ENCODE data around the gene ERAL1.
"Not testable (repeated sequence)": the region's sequence is repeated elsewhere in the genome, so short reads cannot be mapped to it uniquely, and the experiment has no call there.

The ERAL1 gene

DNA sequence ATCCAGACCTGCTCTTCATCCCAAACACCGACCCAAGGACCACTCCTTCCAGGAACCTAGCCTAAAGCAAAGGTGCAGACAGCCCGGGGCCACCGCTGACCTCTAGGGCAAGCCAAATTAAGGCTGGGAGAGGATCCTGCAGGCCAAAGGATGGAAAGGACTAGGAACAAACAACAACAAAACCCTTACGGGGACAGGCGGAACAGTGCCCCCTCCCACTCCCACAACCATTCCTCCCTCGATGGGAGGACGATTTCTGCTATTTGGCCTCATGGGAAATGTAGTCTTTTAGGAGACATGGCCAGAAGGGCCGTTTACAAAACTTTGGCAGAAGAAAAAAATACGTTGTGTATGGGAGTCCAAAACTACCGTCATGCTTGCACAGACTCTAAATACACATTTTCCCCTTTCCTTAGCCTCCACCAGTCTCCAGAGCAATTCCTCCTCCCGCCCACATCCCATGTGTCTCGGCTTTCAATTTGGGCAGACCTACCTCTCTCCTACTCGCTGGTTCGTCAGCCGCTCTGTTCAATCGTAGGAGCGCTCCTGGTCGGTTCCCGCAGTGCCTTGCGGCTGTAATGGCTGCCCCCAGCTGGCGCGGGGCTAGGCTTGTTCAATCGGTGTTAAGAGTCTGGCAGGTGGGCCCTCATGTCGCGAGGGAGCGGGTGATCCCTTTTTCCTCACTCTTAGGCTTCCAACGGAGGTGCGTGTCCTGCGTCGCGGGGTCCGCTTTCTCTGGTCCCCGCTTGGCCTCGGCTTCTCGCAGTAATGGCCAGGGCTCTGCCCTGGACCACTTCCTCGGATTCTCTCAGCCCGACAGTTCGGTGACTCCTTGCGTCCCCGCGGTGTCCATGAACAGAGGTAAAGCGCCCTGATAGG is at the start of gene ERAL1:
TSS of gene ERAL1 (plus strand) at position 560 of the 879 bp plus-strand sequence. CDS start at position 579, 19 bp downstream.
- DNase-seq = peak; percentile 84 to 94 (median 90)

DNA sequence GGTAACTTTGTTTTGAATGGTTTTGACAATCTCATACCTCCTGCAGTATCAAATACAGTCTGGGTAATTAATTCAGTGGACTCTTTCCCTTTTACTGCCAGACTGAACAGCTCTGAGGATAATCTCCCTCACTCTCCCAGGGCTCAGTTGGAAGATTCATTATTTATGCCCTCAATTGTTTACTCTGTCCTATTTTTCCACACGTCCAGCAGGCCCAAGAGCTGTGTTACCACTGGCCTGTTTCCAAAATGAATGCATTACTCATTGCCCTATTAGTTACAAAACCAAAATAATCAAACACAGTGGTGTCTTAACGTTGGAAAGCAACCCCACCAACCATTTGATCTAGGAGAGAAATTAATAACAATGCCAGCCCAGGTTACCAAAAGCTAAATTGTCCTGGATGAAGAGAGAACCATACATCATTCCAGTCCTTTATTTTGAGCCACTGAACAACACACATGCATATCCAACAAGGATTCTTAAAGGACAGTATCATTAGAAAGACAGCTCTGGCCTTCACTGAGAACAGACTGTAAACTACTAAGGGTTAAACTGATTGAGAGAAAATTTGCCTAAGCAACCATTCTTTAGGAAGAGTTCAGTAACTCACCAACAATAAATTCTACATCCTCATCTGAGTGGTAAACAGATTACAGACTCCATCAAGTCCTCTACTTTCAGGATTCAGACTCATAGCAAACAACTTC is 46.7 kb upstream of the ERAL1 start:
- DNase-seq = peak in 2 of 3 experiments; percentile 25 to 82

DNA sequence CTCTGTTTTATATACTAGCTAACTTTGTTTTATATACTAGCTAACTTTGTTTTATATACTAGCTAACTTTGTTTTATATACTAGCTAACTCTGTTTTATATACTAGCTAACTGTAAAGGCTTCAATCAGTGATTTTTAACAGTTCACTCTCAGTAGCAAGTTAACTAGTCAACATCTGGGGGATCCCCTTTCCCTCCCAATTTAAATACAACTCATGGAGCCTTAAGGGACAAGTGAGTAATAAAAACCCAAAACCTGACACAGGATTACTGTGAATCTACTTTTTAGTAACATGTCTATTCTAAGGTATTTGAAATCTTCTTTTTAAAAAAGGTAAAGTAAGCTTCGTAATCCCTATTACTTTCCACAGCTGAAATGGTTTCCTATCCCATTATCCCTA is 44.4 kb upstream of the ERAL1 start:
- DNase-seq = no peak

DNA sequence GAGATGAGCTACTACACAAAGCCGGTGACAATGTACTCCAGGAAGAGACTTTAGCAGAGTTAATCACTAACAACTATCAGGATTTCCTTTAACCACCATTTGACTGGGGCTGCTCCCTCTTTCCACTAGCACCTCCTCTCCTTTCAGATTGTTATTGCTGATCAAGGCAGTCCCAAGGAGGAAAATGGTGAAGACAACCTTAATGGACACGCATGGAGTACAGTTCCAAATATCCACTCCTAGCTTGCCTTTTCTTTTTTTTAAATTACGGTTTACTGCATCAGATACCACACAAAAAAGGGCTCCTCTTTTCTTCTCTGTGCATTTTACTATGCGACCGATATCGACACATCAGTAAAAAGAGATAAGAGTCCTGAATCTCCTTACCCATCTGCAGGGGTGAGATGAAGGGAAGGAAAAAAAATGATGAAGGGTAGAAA is 43.1 kb upstream of the ERAL1 start:
- peak in 2 of 3 experiments; percentile 60 to 77 for DNase-seq

DNA sequence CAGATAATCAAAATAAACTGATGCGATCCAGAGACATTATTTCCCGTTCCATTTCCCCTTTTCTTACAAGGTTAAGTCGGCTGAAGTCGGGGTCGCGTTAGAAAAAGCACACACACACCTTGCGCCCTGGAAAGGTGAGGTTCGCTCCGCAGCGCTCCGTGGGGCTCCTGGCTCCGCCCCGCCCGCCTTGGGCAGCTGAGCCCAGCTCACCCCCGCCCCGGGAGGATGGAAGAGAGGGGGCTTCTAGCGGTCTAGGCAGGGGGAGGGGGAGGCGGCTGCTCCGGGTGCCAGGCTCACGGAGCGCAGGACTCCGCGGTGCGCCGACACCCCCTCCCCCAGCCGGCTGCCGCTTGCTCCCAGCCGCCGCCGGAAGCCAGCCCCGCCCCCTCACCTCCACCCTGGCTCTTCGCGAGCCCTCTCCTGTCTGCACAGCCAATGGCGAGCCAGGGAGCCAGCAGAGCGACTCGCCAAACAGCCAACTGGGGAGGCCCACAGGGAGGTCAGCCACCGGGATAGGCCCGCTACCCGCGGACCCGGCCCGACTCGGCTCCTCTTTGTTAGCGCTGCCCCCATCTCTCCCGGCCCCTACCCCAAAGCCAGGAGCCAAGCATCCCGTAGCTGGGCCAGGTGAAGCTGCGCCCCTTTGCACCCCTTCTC is 42.6 kb upstream of the ERAL1 start:
- peak; percentile 96 to 99 (median 98) for DNase-seq

DNA sequence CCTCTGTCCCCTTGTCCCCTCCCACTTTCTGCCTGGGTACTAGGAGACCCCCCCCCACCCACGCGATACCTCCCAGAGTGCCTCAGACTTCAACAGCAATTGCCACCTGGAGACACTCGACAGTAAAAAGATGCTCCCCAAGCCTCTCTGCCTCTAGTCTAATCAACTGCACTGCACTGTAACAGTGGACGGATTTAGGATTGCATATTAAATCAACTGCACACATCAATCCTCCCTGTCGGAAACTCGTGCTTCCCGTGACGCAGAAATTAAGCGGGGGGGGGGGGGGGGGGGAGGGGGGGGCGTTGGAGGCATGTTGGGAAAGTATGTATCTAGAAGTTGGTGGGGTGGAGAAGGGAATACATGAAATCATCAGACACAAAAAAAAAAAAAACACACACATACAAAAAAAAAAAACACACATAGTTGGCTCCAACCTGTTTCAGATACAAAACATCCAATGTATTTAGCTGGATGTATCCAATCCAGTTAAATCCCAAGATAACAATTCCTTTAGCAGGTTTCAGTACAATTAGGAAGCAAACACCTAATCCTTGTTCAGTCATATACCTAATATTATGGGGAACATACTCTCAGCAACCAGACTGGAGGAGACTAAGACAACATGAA is 42.0 kb upstream of the ERAL1 start:
- DNase-seq = peak in 2 of 3 experiments; percentile 67 to 83

DNA sequence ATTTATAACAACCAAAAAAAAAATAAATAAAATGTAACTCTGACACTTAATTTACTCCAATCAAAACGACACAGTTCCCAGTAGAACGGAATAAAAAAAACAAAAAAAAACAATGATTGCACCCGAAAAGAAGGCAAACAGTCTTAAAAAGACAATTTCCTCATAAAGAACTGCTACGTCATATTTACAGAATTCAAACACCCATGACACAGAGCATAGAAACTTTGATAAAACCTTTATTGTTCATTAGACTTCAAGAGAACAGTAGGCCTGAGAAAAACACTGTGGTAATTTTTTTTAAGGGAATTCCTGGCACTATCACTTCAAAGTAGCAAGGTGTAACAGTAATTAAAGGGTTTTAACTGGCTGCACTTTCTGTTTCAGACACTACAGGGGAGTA is 38.3 kb upstream of the ERAL1 start:
- no peak for DNase-seq

DNA sequence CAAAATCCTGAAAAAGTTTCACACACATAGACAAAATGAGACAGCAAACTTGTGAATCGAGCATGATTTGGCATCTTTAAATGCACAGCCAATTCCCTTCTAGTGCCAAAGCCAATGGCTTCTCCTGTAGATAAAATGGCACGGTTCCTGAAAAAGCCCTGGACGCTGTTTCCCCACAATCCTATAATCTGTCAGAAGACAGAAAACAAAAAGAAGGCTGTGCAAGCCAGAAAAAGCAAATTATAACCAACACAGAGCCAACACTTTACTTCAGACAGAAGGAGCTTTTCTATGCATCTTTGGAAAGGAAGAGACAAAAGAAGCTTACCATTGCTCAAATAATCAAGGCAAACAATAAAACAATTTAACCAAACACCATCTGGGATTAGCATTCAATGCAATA is 36.0 kb upstream of the ERAL1 start:
- DNase-seq = no peak

DNA sequence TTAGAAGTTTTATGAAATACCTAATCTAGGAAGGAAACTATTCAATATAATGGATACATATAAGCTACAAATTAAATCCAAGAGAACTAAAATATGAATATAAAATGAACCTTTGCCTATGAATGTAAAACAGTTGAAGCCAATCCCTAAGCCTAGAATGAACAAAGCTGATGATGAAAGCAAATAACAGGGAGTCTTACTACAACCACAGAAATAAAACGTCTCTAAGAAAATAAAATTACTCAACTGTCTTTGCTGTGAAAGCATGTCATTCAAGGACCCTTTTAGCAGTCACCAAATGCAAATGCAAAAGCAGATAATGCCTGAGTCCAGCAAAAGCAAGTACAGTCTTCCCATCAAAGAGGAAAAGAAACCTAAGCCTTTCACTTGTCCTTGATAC is 35.2 kb upstream of the ERAL1 start:
- no peak for DNase-seq

DNA sequence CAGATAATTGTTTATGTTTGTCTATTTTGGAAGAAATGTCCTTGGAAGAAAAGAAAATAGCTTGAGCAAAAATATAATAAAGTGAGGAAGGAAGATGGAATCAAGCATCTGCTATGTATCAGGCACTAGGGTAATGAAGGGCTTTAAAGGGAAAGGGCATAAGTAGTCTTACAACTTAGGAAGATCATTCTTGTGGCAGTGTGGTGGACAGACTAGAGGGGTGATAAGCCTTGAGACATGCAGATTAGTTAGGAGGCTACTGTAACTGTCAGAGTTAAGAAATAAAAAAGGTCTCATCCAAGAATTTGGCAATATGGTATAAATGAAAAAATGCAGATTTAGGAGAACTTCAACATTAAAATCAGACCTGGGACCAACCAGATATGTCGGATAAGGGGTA is 27.1 kb upstream of the ERAL1 start:
- DNase-seq = no peak

DNA sequence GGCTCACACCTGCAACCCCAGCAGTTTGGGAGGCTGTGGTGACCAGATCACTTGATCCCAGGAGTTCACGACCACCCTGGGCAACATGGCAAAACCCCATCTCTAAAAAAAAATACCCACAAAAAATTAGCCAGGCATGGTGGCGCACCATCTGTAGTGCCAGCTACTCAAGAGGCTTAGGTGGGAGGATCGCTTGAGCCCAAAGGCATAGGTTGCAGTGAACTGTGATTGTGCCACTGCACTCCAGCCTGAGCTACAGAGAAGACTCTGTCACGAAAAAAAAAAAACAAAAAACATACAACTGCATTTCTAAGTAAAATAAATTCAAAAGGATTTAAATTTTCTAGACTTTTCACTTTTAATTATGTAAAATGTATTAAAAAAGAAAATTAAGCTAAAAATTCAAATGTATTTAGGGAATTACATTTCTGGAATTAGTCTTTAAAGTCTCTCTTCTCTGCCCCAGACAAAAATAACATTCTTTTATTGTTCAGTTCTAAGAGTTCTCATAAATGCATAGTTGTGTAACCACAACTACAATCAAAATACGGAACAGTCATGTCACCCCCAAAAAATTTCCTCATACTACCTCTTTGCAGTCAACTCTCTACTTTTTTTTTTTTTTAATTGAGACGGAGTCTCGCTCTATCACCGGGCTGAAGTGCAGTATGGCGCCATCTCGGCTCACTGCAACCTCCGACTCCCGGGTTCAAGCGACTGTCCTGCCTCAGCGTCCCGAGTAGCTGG is 26.3 kb upstream of the ERAL1 start:
- DNase-seq = no peak

DNA sequence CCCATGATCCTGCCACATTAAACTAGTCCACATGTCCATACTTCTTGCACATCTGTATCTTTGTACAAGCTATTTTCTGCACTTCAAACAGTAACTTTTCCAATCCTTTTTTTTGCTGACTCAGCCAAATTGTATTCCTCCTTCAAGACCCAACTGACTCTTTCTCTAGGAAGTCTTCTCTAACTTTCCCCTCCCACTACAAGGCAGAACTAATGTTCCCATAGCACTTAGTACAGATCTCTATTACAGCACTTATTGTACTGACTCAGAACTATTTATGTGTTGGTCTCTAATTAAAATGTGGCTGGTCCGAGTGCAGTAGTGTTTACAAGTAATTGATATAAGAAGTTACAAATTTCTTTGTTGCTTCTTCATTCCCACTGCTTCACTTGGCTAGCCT is 20.4 kb upstream of the ERAL1 start:
- DNase-seq = no peak

DNA sequence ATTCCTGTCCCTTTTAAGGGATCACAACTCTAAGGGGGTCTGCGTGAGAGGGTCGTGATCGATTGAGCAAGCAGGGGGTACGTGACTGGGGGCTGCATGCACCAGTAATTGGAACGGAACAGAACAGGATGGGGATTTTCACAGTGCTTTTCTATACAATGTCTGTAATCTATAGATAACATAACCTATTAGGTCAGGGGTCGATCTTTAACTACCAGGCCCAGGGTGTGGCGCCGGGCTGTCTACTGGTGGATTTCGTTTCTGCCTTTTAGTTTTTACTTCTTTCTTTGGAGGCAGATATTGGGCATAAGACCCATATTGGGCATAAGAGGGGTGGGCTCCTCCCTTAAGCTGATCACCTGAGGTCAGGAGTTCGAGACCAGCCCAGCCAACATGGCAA is 18.3 kb upstream of the ERAL1 start:
- not testable (repeated sequence) for DNase-seq

DNA sequence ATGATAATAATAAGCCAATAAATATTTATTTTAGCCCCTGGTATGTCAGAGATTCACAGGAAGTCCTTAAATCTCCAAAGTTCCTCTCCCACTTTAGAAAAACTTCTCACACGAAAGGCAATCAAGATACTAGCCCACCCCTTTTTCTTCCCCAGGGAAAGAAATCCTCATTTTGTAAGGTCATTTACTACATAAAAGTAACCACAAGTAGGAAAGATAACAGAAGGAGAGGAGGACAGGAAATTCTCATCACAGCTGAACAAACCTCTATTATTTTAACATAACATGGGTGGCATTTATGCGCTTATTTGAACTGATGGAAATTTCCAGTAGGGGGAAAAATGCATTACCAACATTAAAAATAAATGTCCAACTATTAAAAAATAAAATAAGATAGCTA is 15.6 kb upstream of the ERAL1 start:
- no peak for DNase-seq

DNA sequence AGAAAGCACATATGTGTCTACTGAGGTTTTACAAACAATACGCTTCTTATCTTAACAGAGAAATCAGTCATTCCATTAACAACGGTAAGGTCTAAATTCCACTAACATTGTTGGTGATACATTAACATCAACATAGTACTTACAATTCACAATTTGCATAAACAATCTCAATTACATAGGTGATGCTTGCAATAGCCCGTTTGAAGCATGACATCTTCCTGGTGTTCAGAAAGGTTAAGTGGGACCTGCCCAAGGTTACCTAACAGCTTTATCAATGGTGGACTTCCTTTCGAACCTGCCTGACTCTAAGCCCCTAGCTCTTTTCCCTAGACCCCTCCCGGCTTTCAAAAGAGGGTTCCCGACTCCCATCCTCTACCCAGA is 12.9 kb upstream of the ERAL1 start:
- no peak for DNase-seq

DNA sequence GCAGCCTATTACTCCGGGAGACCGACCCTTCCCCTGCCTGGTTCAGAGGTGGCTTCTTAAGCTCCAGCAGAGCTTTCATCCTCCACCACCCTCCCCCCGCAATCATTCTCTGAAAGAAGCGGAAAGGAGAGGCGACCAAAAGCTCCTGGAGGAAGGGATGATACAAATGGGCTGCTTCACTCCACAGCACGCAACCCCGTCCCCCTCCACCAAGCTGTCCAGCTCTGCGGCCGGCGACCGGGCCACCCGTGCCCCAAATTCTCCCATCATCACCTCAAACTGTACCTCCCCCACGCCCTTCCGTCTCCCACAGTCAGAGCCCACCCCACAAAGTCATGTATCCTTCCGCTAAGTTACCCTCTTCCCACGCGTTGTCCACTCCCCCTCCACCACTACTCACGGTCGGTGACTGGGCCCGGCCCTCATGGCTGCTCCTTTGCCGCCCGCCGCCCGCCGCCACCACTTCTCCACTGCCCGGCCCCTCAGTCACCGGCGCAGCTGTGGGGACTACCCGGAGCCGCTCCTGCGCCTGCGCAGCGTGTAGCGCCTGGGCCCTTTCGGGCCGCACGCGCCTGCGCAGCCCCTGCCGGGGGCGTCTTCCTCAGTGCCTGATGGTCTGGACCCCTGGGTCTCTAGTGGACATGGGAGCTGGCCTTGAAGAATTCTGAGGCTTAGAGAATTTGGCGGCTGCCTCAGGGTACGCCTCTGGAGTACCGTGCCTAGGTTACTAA is 12.4 kb upstream of the ERAL1 start, which contains the start of gene FAM222B:
TSS of gene FAM222B (minus strand) at position 509 of the 731 bp plus-strand sequence. CDS start 76,123 bp downstream, outside the sequence.
- DNase-seq = peak; percentile 85 to 94 (median 88)

DNA sequence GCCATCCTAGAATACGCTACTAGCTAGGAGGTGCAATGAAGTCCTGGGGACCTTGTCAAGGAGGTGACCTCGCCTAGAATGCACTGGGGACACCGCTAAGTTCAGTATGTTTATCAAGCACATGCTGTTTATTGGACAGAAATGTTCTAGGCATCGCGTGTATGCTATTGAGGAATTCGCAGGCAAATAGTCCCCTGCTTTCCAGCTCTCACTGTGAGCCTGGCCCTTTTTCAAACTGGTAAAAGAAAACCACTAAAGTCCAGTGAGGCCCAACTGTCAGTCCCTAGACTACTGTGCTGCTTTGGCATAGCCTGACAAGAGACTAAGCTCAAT is 11.0 kb upstream of the ERAL1 start:
- no peak for DNase-seq

DNA sequence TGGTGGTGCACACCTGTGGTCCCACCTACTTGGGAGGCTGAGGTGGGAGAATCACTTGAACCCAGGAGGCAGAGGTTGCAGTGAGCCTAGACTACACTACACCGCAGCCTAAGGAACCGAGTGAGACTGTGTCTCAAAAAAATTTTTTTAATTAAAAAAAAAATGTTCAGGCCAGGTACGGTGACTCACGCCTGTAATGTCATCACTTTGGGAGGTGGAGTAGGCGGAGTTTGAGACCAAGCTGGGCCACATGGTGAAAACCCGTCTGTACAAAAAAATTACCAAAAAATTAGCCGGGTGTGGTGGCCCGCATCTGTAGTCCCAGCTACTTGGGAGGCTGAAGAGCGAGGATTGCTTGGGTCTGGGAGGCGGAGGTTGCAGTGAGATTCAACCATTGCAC is 8.6 kb upstream of the ERAL1 start:
- no peak for DNase-seq

DNA sequence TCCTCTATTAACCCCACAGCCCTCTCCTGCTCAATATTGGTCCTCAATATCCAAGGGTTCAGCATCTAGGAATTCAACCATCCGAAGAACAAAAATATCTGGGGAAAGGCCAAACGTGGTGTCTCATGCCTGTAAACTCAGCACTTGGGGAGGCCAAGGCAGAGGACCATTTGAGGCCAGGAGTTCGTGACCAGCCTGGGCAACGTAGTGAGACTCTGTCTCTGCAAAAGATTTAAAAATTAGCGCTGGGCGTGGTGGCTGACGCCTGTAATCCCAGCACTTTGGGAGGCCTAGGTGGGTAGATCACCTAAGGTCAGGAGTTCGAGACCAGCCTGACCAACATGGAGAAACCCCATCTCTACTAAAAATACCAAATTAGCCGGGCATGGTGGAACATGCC is 8.1 kb upstream of the ERAL1 start:
- DNase-seq = not testable (repeated sequence)

DNA sequence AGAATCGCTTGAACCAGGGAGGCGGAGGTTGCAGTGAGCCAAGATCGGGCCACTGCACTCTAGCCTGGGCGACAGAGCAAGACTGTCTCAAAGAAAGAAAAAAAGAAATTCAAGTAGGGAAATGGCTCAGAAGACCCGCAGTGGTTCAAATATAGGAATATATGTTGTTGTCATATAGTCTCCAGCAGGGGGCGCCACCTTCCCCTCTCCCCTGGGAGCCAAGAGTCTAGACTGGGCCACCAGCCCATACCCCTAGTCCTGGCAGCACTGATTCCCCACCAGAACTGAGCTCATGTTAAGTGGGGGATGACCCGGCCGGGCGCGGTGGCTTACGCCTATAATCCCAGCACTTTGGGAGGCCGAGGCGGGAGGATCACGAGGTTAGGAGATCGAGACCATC is 6.1 kb upstream of the ERAL1 start:
- peak in 1 of 3 experiments; percentile 10 for DNase-seq

DNA sequence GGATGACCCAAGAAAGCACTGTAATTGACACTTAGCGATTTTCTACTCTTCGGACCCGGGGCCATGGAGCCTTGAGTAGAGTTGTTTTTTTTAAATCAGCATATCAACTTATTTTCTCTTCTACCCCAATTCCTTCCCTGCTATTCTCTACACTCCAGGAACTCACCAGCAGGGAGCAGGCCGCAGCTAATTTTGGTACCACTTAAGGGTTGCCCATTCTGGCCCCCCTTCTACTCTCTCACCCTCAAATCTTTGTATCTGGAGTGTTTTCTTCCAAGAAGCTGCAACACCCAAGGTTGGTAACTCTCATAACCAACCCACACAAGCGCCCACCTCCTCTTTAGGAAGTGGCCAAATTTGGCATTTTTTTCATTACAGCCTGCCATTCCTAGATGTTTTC is 5.5 kb upstream of the ERAL1 start:
- DNase-seq = no peak

DNA sequence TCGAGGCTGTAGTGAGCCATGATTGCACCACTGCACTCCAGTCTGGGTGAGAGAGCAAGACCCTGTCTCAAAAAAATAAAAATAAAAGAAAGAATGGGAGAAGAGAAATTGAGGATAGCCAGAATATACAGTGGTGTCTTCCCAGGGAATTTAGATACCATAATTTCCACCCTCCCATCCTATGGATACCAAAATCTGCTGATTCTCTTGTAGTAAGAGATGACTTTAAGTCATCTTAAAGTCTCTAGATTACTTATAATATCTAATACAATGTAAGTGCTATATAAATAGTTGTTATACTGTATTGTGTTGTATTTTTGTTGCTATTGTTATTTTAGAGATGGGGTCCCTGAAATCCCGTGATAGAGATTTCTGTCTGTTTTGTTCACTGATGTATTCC is 1.5 kb upstream of the ERAL1 start:
- DNase-seq = no peak

Measured in NCI-H1417 (cell line).